ENCODE data around the gene FN1. TPM values are rescaled to one million over a fixed set of nuclear protein-coding genes. Genes with fewer than 3 reads are reported as not detected.

Gene FN1
- total RNA-seq, 1 experiment from 2014 or later: 11.1 TPM

DNA sequence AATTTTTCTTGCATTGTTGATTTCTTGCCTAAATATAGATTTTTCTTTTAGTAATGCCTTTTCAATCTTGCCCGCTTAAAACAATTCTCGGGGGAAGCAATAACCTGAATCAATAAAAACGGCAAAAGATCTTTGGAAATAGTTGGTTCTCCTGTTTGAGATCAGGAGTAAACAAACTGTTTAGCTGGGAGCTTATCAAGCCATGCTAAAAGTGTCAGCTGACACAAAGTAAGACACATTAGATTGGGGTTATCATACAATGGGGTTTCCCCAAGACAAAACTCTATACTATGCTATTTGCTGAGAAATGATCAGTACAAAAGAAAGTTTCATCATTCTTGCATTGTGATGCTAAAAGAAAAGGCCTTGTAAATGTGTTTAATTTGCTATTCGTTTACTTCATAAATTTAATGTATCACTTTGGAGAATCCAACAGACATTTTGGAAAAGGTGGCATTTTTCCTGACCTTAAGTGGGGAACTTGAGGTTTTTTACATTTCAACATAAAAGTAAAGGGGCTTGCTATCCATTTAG, 77.5 kb downstream of the FN1 start:
- ChIA-PET RAD21 (ENCODE audit: low non-redundant PET in 1 of 2, low total read pairs in 2 of 2, uncharacterized antibody in 2 of 2, unreplicated experiment in 2 of 2) (no interaction called here), CTCF (no interaction called here), POLR2A (no interaction called here)
- intact Hi-C loops (cut with micrococcal nuclease): no loop called here
- Histone ChIP-seq H3K4me2 (ENCODE audit: low read length) (no peak overlapping the region), H3K4me1 (ENCODE audit: control insufficient read depth in 1 of 2, insufficient read depth in 2 of 2, low read length in 2 of 2) (no peaks in the 10 kb centered on the region), H3K4me3 (replicated peaks in 1 of 2; ENCODE audit: low read depth in 1 of 2, low read length in 2 of 2) (no peak overlapping the region), H3K79me2 (ENCODE audit: insufficient read depth, low read length) (no peaks in the 10 kb centered on the region), H4K20me1 (ENCODE audit: insufficient read depth) (no peaks in the 10 kb centered on the region), H2AFZ (ENCODE audit: low read depth, low read length, poor library complexity, severe bottlenecking) (no peak overlapping the region), H3K27ac (ENCODE audit: low read depth, low read length) (no peak overlapping the region), H3K9me3 (ENCODE audit: control insufficient read depth in 1 of 2, insufficient read depth in 1 of 2, low read depth in 1 of 2, low read length in 2 of 2) (no peaks in the 10 kb centered on the region), H3K27me3 (ENCODE audit: insufficient read depth, low read length) (no peaks in the 10 kb centered on the region), H3K9me2 (ENCODE audit: insufficient read depth) (no peaks in the 10 kb centered on the region), H3K36me3 (ENCODE audit: control insufficient read depth in 1 of 2, insufficient read depth in 2 of 2, low read length in 2 of 2) (peaks cover 0 to 11% of the 10 kb centered on the region in 2 experiments; a peak in 2 of 4 replicates), H3K9ac (ENCODE audit: low read length) (no peak overlapping the region)
- no peak for DNase-seq (ENCODE audit: low read depth, low spot score)
- ATAC-seq: no peak
- BruUV-seq (replicated peaks): no TSS peak
- TF ChIP-seq FOSL1 (IDR thresholded peaks at IDR 0.05; ENCODE audit: low read depth) (no peak), CEBPB (IDR thresholded peaks at IDR 0.05; ENCODE audit: low read depth) (no peak), ZFX (IDR thresholded peaks at IDR 0.05) (no peak), POLR2AphosphoS5 (IDR thresholded peaks at IDR 0.05; ENCODE audit: low read depth, low read length) (no peak), ELF1 (IDR thresholded peaks at IDR 0.05; ENCODE audit: borderline replicate concordance, low read depth) (no peak), ATF3 (IDR thresholded peaks at IDR 0.05) (no peak), JUND (IDR thresholded peaks at IDR 0.05) (no peak), SRF (IDR thresholded peaks at IDR 0.05; ENCODE audit: low read depth) (no peak), SIN3A (IDR thresholded peaks at IDR 0.05; ENCODE audit: low read depth) (no peak), TCF7L2 (IDR thresholded peaks at IDR 0.05; ENCODE audit: borderline replicate concordance, extremely low read depth, insufficient read depth, insufficient read length) (no peak), RAD21 (IDR thresholded peaks at IDR 0.05; ENCODE audit: low read depth) (no peak), EGR1 (IDR thresholded peaks at IDR 0.05; ENCODE audit: low read depth) (no peak), POLR2A (IDR thresholded peaks at IDR 0.05; ENCODE audit: borderline replicate concordance, extremely low read depth, insufficient read depth, insufficient read length) (no peak), CBX3 (IDR thresholded peaks at IDR 0.05; ENCODE audit: low read depth) (no peak), ZNF274 (IDR thresholded peaks at IDR 0.05; ENCODE audit: low read depth, low read length) (no peak), SP1 (IDR thresholded peaks at IDR 0.05; ENCODE audit: low read depth) (no peak), YY1 (IDR thresholded peaks at IDR 0.05; ENCODE audit: extremely low read depth, insufficient replicate concordance, low read depth, low read length) (no peak)
- TF ChIP-seq, protein P1, sequence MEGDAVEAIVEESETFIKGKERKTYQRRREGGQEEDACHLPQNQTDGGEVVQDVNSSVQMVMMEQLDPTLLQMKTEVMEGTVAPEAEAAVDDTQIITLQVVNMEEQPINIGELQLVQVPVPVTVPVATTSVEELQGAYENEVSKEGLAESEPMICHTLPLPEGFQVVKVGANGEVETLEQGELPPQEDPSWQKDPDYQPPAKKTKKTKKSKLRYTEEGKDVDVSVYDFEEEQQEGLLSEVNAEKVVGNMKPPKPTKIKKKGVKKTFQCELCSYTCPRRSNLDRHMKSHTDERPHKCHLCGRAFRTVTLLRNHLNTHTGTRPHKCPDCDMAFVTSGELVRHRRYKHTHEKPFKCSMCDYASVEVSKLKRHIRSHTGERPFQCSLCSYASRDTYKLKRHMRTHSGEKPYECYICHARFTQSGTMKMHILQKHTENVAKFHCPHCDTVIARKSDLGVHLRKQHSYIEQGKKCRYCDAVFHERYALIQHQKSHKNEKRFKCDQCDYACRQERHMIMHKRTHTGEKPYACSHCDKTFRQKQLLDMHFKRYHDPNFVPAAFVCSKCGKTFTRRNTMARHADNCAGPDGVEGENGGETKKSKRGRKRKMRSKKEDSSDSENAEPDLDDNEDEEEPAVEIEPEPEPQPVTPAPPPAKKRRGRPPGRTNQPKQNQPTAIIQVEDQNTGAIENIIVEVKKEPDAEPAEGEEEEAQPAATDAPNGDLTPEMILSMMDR (IDR thresholded peaks at IDR 0.05 in 2 of 3, conservative IDR thresholded peaks at IDR 0.05 in 1 of 3; ENCODE audit: borderline replicate concordance in 1 of 3, insufficient read depth in 1 of 3, low read depth in 2 of 3, low read length in 2 of 3): no peak
- TF ChIP-seq, protein P2, sequence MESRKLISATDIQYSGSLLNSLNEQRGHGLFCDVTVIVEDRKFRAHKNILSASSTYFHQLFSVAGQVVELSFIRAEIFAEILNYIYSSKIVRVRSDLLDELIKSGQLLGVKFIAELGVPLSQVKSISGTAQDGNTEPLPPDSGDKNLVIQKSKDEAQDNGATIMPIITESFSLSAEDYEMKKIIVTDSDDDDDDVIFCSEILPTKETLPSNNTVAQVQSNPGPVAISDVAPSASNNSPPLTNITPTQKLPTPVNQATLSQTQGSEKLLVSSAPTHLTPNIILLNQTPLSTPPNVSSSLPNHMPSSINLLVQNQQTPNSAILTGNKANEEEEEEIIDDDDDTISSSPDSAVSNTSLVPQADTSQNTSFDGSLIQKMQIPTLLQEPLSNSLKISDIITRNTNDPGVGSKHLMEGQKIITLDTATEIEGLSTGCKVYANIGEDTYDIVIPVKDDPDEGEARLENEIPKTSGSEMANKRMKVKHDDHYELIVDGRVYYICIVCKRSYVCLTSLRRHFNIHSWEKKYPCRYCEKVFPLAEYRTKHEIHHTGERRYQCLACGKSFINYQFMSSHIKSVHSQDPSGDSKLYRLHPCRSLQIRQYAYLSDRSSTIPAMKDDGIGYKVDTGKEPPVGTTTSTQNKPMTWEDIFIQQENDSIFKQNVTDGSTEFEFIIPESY (IDR thresholded peaks at IDR 0.05; ENCODE audit: extremely low read depth, insufficient replicate concordance, low read length): no peak
- TF ChIP-seq, protein P3, sequence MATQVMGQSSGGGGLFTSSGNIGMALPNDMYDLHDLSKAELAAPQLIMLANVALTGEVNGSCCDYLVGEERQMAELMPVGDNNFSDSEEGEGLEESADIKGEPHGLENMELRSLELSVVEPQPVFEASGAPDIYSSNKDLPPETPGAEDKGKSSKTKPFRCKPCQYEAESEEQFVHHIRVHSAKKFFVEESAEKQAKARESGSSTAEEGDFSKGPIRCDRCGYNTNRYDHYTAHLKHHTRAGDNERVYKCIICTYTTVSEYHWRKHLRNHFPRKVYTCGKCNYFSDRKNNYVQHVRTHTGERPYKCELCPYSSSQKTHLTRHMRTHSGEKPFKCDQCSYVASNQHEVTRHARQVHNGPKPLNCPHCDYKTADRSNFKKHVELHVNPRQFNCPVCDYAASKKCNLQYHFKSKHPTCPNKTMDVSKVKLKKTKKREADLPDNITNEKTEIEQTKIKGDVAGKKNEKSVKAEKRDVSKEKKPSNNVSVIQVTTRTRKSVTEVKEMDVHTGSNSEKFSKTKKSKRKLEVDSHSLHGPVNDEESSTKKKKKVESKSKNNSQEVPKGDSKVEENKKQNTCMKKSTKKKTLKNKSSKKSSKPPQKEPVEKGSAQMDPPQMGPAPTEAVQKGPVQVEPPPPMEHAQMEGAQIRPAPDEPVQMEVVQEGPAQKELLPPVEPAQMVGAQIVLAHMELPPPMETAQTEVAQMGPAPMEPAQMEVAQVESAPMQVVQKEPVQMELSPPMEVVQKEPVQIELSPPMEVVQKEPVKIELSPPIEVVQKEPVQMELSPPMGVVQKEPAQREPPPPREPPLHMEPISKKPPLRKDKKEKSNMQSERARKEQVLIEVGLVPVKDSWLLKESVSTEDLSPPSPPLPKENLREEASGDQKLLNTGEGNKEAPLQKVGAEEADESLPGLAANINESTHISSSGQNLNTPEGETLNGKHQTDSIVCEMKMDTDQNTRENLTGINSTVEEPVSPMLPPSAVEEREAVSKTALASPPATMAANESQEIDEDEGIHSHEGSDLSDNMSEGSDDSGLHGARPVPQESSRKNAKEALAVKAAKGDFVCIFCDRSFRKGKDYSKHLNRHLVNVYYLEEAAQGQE (IDR thresholded peaks at IDR 0.05; ENCODE audit: low read depth): no peak
